ENCODE measurements around the gene MEX3A.

- no peak for TF ChIP-seq CTCF (IDR thresholded peaks at IDR 0.05; ENCODE audit: insufficient read depth, low read depth, low read length)
- no peak for TF ChIP-seq EZH2 (IDR thresholded peaks at IDR 0.05; ENCODE audit: insufficient read depth, low read length)
These were observed 16.4 kb downstream of the MEX3A start for GRCh38 chr1:156065871-156066270.

Measured in astrocyte (in vitro differentiated cells and primary cell).